ENCODE results near the gene SOX13.

The SOX13 gene

DNA sequence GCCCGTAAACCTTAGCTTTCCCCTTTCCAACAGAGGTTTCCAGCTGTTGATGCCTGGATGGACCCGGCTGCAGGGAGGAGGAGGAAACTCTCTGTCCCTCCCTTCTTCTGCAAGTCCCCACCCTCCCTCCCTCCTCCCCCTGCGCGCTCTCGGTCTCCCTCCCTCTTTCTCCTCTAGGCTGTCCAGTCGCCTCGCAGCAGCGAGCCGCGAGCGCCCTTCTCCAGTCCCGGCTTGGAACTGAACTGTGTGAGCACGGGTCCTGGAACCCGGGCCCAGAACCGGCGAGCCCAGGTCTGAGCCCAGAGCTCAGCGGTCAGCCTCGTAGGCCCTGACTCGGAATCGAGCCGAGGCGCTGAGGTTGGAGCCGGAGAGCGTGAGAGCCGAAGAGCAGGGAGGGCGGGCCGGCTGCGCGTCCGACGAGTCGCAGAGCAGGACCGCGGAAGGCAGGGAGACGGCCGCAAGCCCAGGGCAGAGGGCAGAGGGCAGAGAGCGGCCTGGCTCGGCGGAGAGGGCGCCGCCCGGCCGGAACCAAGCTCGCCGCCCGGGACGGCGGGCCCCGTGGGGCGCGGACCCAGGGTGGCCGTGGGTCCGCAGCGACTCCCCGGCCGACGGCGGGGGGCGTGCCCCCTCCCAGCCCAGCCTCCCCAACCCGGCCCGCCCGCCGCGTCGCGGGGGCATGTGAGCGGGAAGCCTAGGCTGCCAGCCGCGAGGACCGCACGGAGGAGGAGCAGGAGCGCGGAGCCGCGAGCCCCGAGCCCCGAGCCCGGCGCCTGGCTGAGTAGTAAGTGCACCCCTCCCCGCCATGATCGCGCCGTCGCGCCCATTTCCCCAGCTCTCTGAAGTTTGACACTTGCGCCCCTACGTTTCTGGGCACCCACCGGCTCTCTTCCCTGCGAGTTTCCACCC is at the start of gene SOX13:
TSS of gene SOX13 (plus strand) at position 185 of the 906 bp plus-strand sequence. CDS start 39,801 bp downstream, outside the sequence.
- TF ChIP-seq, protein P1, sequence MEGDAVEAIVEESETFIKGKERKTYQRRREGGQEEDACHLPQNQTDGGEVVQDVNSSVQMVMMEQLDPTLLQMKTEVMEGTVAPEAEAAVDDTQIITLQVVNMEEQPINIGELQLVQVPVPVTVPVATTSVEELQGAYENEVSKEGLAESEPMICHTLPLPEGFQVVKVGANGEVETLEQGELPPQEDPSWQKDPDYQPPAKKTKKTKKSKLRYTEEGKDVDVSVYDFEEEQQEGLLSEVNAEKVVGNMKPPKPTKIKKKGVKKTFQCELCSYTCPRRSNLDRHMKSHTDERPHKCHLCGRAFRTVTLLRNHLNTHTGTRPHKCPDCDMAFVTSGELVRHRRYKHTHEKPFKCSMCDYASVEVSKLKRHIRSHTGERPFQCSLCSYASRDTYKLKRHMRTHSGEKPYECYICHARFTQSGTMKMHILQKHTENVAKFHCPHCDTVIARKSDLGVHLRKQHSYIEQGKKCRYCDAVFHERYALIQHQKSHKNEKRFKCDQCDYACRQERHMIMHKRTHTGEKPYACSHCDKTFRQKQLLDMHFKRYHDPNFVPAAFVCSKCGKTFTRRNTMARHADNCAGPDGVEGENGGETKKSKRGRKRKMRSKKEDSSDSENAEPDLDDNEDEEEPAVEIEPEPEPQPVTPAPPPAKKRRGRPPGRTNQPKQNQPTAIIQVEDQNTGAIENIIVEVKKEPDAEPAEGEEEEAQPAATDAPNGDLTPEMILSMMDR (conservative IDR thresholded peaks at IDR 0.05; ENCODE audit: low read depth, low read length), result peak; percentile 46
- peak within 1 kb of the TSS; percentile 72 for H3K4me3 ChIP-seq (ENCODE audit: low read depth, low read length)
- DNase-seq (ENCODE audit: low read depth), result peak; percentile 93

DNA sequence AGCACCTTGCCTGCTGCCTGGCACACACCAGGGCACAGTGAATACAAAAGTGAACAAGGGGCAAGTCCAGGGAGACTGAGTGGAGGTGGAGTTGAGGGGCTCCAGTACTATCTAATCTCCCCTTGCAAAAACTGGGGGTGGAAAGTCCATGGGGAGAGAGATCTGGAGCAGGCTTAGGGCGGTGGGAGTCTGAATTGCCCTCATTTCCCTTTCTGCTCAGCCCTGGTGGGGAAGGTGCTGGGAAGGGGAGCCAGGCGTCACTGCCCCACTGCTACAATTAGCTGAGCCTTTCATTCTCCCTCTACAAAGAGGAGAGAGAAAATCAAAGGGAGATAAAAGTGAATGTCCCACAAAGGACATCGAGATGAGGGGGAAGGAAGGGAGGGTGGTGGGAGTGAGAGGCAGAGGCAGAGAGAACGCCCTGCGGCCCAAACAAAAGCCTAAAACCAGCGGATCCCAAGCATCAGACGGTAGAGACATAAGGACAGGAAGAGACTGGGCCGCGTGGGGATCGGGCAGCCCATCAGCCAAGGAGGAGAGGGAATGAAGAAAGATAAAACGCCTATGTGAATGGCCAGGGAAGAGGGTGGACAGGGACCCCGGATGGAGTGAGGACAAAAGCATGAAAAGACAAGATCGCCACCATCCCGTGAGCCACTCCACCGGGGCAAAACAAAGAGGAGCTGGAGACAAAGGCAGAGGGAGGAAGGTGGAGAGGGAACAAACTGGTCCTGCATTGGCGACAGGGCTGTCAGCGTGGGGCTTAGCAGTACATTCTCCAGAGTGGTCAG is 46.8 kb upstream of the SOX13 start:
- DNase-seq (ENCODE audit: low read depth), result no peak
- TF ChIP-seq, protein P1 (conservative IDR thresholded peaks at IDR 0.05; ENCODE audit: low read depth, low read length), result no peak

DNA sequence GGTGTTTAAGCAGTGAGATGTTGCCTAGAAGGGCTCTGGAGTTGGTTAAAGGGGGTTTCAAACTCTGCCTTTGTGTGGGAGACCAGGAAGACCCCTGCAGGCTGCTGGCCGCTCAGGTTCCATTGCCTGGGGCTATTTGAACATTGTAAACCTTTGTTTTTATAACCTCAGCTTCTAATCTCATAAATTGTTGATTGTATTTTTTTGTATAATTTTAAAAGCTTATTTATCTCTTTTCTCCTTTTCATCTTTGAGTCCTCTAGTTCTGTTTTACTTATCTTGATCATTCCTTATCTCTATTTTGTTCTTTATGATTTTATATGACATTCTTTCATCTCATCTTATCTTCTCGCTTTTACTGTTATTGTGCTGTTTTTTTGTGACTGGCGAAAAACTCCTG is 45.5 kb upstream of the SOX13 start:
- DNase-seq (ENCODE audit: low read depth), result no peak
- TF ChIP-seq, protein P1 (conservative IDR thresholded peaks at IDR 0.05; ENCODE audit: low read depth, low read length), result no peak
- no peak overlapping the region for H3K4me3 ChIP-seq (ENCODE audit: low read depth, low read length)

More for the DNA sequence above, 46.8 kb upstream of the SOX13 start:
- no peak overlapping the region for H3K4me3 ChIP-seq (ENCODE audit: low read depth, low read length)

DNA sequence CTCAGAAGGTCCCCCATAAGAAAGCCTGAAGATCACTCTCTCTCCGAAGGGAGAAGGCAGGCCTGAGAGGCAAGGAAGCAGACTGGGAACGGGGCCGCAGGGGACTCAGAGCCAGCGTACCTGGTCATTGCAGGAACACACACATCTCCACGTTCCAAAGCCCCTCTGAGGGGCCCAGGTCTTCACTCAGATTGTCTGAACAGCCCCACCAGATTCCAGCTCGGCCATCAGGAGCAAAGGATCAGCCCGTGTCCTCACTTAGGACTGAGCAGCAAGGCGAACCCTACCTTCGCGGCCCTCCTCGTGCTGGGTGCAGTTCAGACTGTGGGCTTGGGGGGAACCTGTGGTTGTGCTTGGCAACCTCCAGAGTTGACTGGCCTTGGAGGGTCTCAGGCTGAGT is 43.9 kb upstream of the SOX13 start:
- TF ChIP-seq, protein P1 (conservative IDR thresholded peaks at IDR 0.05; ENCODE audit: low read depth, low read length), result no peak
- DNase-seq (ENCODE audit: low read depth), result no peak
- no peak overlapping the region for H3K4me3 ChIP-seq (ENCODE audit: low read depth, low read length)

DNA sequence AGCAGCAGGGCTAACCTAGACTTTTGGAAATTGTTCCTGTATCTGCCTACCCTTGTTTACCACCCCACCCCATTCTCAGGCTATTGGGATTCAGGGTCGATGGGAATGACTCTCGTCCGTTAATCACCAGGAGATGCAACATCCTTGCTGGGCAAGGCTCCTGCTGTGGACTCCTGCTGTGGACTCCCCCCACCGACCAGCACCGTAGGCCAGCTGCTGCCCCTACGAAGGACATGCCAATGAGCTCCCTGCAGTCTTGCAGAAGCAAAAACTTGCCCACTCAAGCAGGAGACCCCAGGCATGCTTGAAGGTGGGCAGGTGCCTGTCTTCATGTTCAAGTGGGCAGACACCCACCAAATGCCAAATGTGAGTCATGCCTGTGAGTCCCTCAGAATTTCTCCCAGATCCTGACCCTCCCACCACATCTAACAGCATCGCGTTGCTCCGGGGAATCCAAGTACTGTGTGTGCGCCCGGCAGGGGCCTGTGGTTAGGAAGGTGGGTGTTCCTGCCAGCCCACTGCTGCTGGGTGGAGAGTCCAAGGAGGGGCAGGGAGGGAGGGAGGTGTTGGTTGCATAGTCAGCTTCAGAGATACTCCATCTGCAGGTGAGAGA is 41.7 kb upstream of the SOX13 start:
- TF ChIP-seq, protein P1 (conservative IDR thresholded peaks at IDR 0.05; ENCODE audit: low read depth, low read length), result no peak
- H3K4me3 ChIP-seq (ENCODE audit: low read depth, low read length), result no peak overlapping the region
- DNase-seq (ENCODE audit: low read depth), result peak; percentile 11

DNA sequence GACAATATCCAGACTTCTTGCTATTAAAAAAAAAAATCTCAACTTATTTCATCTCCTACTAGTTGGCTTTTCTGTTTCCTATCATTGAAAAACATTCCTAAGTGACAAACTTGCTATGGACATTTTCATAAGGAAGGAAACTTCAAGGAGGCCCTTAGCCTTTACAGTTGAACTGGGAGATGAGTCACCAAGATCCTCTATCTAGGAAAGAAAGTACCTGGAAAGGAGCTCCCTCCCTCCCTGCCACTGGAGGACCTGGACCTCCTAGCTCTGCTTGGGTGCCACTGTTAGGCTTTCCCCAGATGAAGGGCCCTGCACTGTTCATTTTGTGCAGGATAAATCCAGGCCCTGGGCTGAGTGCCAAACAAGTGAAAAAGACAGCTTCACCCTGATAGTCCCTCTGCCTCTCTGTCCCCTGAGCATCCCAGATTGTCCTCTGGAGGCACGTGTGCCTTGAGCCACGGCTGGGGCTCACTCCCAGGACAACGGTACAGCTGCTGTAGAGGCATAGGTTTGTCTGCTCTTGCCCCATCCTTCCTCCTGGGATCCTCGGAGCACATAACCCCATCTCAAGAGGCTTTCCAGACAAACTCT is 40.2 kb upstream of the SOX13 start:
- TF ChIP-seq, protein P1 (conservative IDR thresholded peaks at IDR 0.05; ENCODE audit: low read depth, low read length), result no peak
- H3K4me3 ChIP-seq (ENCODE audit: low read depth, low read length), result no peak overlapping the region
- DNase-seq (ENCODE audit: low read depth), result no peak

Data from choroid plexus epithelial cell (primary cell).